Upper lobe of right lung (tissue), 1 donor: ENCODE measurements around the gene SPOCD1. TPM values are rescaled to one million over a fixed set of nuclear protein-coding genes. Genes with fewer than 3 reads are reported as not detected.
A peak's percentile ranks its signal among the peaks of the same experiment; 100 is the strongest.

Source experiments
- ATAC-seq: fragments of 200-7000 bp; cut with Tn5 transposase; one replicate; pipeline ENCODE4 v1.9.1; 2020; ENCODE audit warnings: mild to moderate bottlenecking, moderate library complexity
- DNase-seq: peaks from one replicate; pipeline ENCODE4 v3.0.0-alpha.2; 2020
- H3K27ac ChIP-seq: fragments of 200-600 bp; one replicate; pipeline ENCODE4 v1.8.0; 2022
- H3K27me3 ChIP-seq: fragments of 200-600 bp; one replicate; pipeline ENCODE4 v1.8.0; 2022; ENCODE audit warnings: mild to moderate bottlenecking
- H3K36me3 ChIP-seq: fragments of 200-600 bp; one replicate; pipeline ENCODE4 v1.8.0; 2022
- H3K4me1 ChIP-seq: fragments of 200-600 bp; one replicate; pipeline ENCODE4 v1.8.0; 2022
- H3K4me3 ChIP-seq: fragments of 200-600 bp; one replicate; pipeline ENCODE4 v1.8.0; 2022; ENCODE audit warnings: mild to moderate bottlenecking
- H3K9me3 ChIP-seq: fragments of 200-600 bp; one replicate; pipeline ENCODE4 v1.8.0; 2022
- intact Hi-C: fragments of 100-400 bp; cut with DNase I; formaldehyde crosslinking; loops from one replicate; pipeline ENCODE4 v1.11.0; 2022
- total RNA-seq: library from RNA; stranded (reverse); fragmentation: NEBNext Ultra II Directional; extraction: Animal tissue kit (Norgen Biotek cat#: 25700); gene quantifications from one replicate; pipeline ENCODE4 v1.2.1, GENCODE V29; 2021
- TF ChIP-seq, protein P1 (sequence below): fragments of 200-600 bp; IDR thresholded peaks from one replicate; pipeline ENCODE4 v1.8.0; 2022; ENCODE audit warnings: antibody characterized with exemption
- donor health status: DM: no; HTN: yes; CAD: no; lungs with severe emphysema.

The SPOCD1 gene
- total RNA-seq, 1 donor from 2014 or later = 31.4 TPM

DNA sequence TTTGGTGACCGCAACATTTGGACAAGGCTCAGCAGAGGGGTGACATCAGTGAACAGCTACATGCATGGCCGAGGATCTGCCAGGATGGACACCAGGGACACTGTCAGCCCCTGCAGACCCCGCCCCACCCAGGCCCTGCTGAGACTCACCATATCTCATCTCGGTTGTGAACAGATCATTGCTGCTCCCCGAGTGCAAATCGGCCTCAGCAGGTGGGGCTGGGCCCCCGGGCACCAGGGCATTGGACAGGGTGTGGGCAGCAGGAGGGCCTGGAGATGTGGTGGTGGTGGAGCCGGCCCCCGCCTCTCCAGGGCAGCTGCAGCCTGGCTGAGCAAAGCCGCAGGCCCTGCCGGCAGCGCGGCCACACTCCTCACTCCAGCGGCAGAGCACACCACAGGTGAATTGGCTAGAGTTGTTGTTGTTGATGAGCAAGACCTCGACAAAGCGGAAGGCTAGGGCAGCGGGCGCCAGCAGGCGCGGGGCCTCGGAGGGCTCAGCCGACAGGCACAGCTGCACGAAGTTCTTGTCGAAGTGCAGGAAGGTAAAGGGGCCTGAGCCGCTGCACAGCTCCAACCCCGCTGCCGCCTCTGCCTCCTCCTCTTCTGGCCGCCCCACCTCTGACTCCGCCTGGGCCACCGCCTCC lies 59.9 kb downstream of the SPOCD1 start:
- Histone ChIP-seq H3K4me1 (peaks cover under 1% of the 10 kb centered on the region), H3K27ac (no peak overlapping the region), H3K9me3 (no peaks in the 10 kb centered on the region), H3K36me3 (no peaks in the 10 kb centered on the region), H3K27me3 (peaks cover 6% of the 10 kb centered on the region), H3K4me3 (no peak overlapping the region)
- DNase-seq = no peak
- intact Hi-C loops = no loop called here
- TF ChIP-seq, protein P1, sequence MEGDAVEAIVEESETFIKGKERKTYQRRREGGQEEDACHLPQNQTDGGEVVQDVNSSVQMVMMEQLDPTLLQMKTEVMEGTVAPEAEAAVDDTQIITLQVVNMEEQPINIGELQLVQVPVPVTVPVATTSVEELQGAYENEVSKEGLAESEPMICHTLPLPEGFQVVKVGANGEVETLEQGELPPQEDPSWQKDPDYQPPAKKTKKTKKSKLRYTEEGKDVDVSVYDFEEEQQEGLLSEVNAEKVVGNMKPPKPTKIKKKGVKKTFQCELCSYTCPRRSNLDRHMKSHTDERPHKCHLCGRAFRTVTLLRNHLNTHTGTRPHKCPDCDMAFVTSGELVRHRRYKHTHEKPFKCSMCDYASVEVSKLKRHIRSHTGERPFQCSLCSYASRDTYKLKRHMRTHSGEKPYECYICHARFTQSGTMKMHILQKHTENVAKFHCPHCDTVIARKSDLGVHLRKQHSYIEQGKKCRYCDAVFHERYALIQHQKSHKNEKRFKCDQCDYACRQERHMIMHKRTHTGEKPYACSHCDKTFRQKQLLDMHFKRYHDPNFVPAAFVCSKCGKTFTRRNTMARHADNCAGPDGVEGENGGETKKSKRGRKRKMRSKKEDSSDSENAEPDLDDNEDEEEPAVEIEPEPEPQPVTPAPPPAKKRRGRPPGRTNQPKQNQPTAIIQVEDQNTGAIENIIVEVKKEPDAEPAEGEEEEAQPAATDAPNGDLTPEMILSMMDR = no peak
- ATAC-seq = no peak

DNA sequence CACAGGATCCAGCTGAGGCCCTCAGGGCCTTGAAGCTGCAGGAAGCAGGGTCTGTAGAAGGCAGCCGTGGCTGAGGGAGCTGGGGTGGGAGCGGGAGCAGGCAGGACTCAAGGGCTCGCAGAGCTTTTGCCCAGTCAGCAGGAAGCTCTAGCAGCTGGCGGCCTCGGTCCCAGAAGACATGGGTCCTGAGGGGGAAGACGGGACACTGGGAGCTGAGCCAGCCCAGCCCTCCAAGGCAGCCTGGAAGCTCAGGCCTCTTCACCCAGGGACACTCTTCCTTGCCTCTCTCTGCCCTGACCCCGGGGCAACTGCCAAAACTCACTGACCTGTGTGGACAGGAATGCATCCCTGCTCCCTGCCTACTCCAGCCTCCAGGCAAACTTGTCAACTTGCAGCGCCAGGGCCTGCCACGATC lies 60.6 kb downstream of the SPOCD1 start:
- TF ChIP-seq, protein P1 = no peak

DNA sequence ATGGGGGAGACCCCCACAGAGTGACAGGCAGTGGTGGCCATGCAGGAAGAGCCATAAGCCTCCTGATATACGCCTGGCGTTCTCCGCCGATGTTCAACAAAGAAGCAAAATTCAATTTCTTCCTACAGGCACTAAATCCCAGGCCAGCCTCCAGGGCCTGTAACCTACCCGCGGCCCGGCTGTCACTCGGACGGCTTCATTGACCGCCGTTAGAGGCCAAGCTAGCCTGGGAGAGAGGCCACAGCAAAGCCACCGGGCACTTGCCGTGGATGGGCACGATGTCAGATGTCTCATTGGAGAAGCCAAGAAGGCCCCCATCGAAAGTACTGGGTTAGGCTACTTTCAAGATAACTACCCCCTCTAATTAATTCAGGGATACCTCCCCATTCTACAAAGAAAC lies 61.4 kb downstream of the SPOCD1 start:
- ATAC-seq = no peak
- DNase-seq = no peak
- intact Hi-C loops = no loop called here

More for the DNA sequence above, 60.6 kb downstream of the SPOCD1 start:
- Histone ChIP-seq H3K36me3 (no peaks in the 10 kb centered on the region), H3K9me3 (no peaks in the 10 kb centered on the region), H3K4me1 (no peaks in the 10 kb centered on the region), H3K27me3 (peaks cover 6% of the 10 kb centered on the region), H3K4me3 (no peak overlapping the region), H3K27ac (no peak overlapping the region)
- intact Hi-C loops = no loop called here
- ATAC-seq = peak; percentile 47
- DNase-seq = no peak

DNA sequence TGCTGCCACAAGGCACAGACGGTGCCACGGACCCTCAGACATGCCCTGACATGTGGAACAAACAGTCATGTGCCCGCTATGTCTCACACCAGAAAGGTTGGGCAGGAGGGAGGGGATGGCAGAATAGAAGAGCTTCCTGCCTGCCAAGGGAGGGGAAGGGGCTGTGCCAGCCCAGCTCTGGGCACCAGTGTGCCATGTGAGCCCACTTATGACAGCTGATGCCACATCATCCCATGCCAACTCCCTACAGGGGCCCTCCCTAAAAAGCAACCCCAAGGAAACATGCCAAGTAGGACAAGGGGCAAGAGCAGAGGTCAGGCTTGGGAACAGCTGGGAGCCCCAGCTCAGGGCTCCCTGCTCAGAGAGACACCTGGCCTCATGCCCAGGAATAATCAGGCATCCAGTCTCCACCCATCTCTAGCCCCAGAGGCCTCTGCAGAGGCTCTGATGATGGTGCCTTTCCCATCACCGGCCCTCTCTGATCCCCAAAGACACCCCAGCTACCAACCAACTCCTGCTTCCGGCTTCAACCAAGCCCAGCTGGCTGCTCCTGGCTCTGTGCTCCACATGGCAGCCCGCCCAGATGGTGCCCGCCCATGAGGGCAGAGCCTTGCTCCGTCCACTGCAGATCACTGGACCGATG lies 62.0 kb downstream of the SPOCD1 start:
- DNase-seq (no peak), ATAC-seq (no peak)
- TF ChIP-seq, protein P1 = no peak
- intact Hi-C loops = no loop called here
- Histone ChIP-seq H3K4me3 (no peak overlapping the region), H3K36me3 (no peaks in the 10 kb centered on the region), H3K9me3 (no peaks in the 10 kb centered on the region), H3K27me3 (peaks cover 6% of the 10 kb centered on the region), H3K4me1 (no peaks in the 10 kb centered on the region), H3K27ac (no peak overlapping the region)

More for the DNA sequence above, 61.4 kb downstream of the SPOCD1 start:
- no peaks in the 10 kb centered on the region for H3K9me3 ChIP-seq
- peaks cover 6% of the 10 kb centered on the region for H3K27me3 ChIP-seq
- H3K4me3 ChIP-seq = no peak overlapping the region
- H3K36me3 ChIP-seq = no peaks in the 10 kb centered on the region
- TF ChIP-seq, protein P1 = no peak
- H3K4me1 ChIP-seq = no peaks in the 10 kb centered on the region
- H3K27ac ChIP-seq = no peak overlapping the region

DNA sequence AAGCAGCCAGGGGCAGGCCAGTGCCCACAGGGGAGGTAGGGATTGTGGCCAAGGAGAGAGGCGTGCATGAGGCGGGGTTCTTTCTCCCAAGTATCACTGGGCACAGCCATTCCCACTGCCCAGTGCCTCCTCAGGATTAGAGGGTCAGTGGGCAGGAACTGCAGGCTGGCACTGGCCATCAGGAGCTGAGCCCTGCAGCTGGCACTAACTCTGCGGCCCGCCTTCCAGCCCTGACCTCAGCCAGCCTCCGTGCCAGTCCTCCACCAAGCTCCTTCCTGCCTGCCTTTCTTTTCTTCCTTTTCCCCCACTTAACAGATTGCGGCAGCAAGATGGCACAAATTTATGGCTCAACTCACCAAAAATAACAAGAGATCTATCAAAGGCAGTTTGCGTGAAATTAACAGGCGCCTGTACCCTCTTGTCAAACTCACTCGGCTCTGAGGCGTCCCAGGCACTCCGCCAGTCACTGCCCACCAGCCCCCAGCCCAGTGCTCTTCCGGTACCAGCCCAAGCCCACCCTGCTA lies 62.8 kb downstream of the SPOCD1 start:
- H3K4me3 ChIP-seq = no peak overlapping the region
- H3K27me3 ChIP-seq = peaks cover 6% of the 10 kb centered on the region
- DNase-seq (no peak), ATAC-seq (no peak)
- intact Hi-C loops = no loop called here
- H3K9me3 ChIP-seq = no peaks in the 10 kb centered on the region
- no peak overlapping the region for H3K27ac ChIP-seq
- no peaks in the 10 kb centered on the region for H3K4me1 ChIP-seq
- no peaks in the 10 kb centered on the region for H3K36me3 ChIP-seq
- TF ChIP-seq, protein P1 = no peak
